GM21515 (cell line): ENCODE results near the gene ZNF132.
A peak's percentile ranks its signal among the peaks of the same experiment; 100 is the strongest.
"Not testable (repeated sequence)": the region's sequence is repeated elsewhere in the genome, so short reads cannot be mapped to it uniquely, and the experiment has no call there.

Experiments
- ATAC-seq: cut with Tn5 transposase; IDR thresholded peaks from one replicate; pipeline ENCODE4 v1.9.1; 2021; ENCODE audit not compliant: unreplicated experiment

ZNF132 gene

GRCh38 chr19:58468216-58468839 is 28.4 kb upstream of the ZNF132 start:
- ATAC-seq, result no peak

GRCh38 chr19:58466760-58467589 is 27.0 kb upstream of the ZNF132 start, which contains the start of gene ZNF324:
Gene ZNF324, plus strand, starts transcription at chr19:58467080. Its CDS starts 2,106 bp downstream, at chr19:58469186.
- ATAC-seq, result peak; percentile 83

GRCh38 chr19:58466089-58466759 is 26.3 kb upstream of the ZNF132 start:
- ATAC-seq, result peak; percentile 9

- no peak for ATAC-seq
These were observed 20.1 kb upstream of the ZNF132 start for GRCh38 chr19:58460039-58460438.

- no peak for ATAC-seq
These were observed 16.2 kb upstream of the ZNF132 start for GRCh38 chr19:58456111-58456510.

GRCh38 chr19:58455306-58455705 is 15.4 kb upstream of the ZNF132 start:
- no peak for ATAC-seq

- ATAC-seq, result no peak
These were observed 13.8 kb upstream of the ZNF132 start for GRCh38 chr19:58453743-58454142.

GRCh38 chr19:58451358-58452101 is 11.6 kb upstream of the ZNF132 start, which contains the start of gene ZNF324B:
Gene ZNF324B, plus strand, starts transcription at chr19:58451622. Its CDS starts 2,080 bp downstream, at chr19:58453702.
- peak; percentile 89 for ATAC-seq

- ATAC-seq, result no peak
These were observed 11.0 kb upstream of the ZNF132 start for GRCh38 chr19:58450856-58451357.

GRCh38 chr19:58449980-58450379 is 10.0 kb upstream of the ZNF132 start:
- not testable (repeated sequence) for ATAC-seq

GRCh38 chr19:58448860-58449259 is 8.9 kb upstream of the ZNF132 start:
- not testable (repeated sequence) for ATAC-seq

GRCh38 chr19:58442986-58443385 is 3.0 kb upstream of the ZNF132 start:
- not testable (repeated sequence) for ATAC-seq

GRCh38 chr19:58440556-58440955 is 603 bp upstream of the ZNF132 start:
- no peak for ATAC-seq

- no peak for ATAC-seq
These were observed 5.7 kb downstream of the ZNF132 start for GRCh38 chr19:58434217-58434616.

GRCh38 chr19:58429745-58430144 is 10.2 kb downstream of the ZNF132 start:
- no peak for ATAC-seq

- ATAC-seq, result no peak
These were observed 11.3 kb downstream of the ZNF132 start for GRCh38 chr19:58428617-58429016.

- ATAC-seq, result no peak
These were observed 22.9 kb downstream of the ZNF132 start for GRCh38 chr19:58417071-58417470.

GRCh38 chr19:58416604-58417003 is 23.3 kb downstream of the ZNF132 start:
- no peak for ATAC-seq

- peak; percentile 19 for ATAC-seq
These were observed 30.8 kb downstream of the ZNF132 start for GRCh38 chr19:58409010-58409790.
